Skeletal muscle tissue (tissue), 4 donors: Measurements from ENCODE around the gene DPYSL5. TPM values are rescaled to one million over a fixed set of nuclear protein-coding genes. Genes with fewer than 3 reads are reported as not detected.

Experiments used
- H3K27ac ChIP-seq: one replicate; pipeline ENCODE4 v1.7.0; 2013; ENCODE audit warnings: mild to moderate bottlenecking, low read depth, low read length, inconsistent platforms
- H3K27me3 ChIP-seq, 3 donors: one replicate each; pipeline ENCODE4 v1.7.0; 2013; ENCODE audit warnings: low read length in 3 of 3; ENCODE audit not compliant: control insufficient read depth in 3 of 3, insufficient read depth in 3 of 3
- H3K36me3 ChIP-seq, 3 donors: one replicate each; pipeline ENCODE4 v1.7.0; 2013; ENCODE audit warnings: low read length in 3 of 3; ENCODE audit not compliant: control insufficient read depth in 3 of 3, insufficient read depth in 3 of 3
- H3K4me1 ChIP-seq, 3 donors: one replicate each; pipeline ENCODE4 v1.7.0; 2013; ENCODE audit warnings: low read length in 3 of 3, mild to moderate bottlenecking in 3 of 3; ENCODE audit not compliant: control insufficient read depth in 3 of 3, insufficient read depth in 3 of 3
- H3K4me3 ChIP-seq, 3 donors: one replicate each; pipeline ENCODE4 v1.7.0; 2013; ENCODE audit warnings: low read length in 3 of 3
- H3K9ac ChIP-seq, 3 donors: one replicate each; pipeline ENCODE4 v1.7.0; 2013; ENCODE audit warnings: low read length in 3 of 3, mild to moderate bottlenecking in 3 of 3, moderate library complexity in 2 of 3, low read depth in 1 of 3
- H3K9me3 ChIP-seq, 3 donors: one replicate each; pipeline ENCODE4 v1.7.0; 2013; ENCODE audit warnings: low read length in 3 of 3; ENCODE audit not compliant: control insufficient read depth in 3 of 3
- total RNA-seq: library from RNA; depleted of rRNA; stranded (reverse); fragments of >200 nt; gene quantifications from one replicate; pipeline ENCODE4 v1.2.3, GENCODE V29; 2014
- donor health status: Osteomylitis.

The DPYSL5 gene
- total RNA-seq, 1 donor from 2014 or later, result 3.7 TPM

GRCh38 chr2:26994983-26995382 lies 147.1 kb downstream of the DPYSL5 start:
- H3K4me1 ChIP-seq, result peaks cover 0 to 11% (median 0%) of the 10 kb centered on the region in 3 donors
- H3K9me3 ChIP-seq, result no peaks in the 10 kb centered on the region
- no peaks in the 10 kb centered on the region for H3K27me3 ChIP-seq
- no peak overlapping the region for H3K27ac ChIP-seq
- H3K9ac ChIP-seq, result no peak overlapping the region
- H3K4me3 ChIP-seq, result no peak overlapping the region
- no peaks in the 10 kb centered on the region for H3K36me3 ChIP-seq

GRCh38 chr2:26997394-26997793 lies 149.5 kb downstream of the DPYSL5 start:
- H3K4me1 ChIP-seq, result peaks cover 0 to 17% (median 0%) of the 10 kb centered on the region in 3 donors
- H3K9ac ChIP-seq, result no peak overlapping the region
- H3K9me3 ChIP-seq, result no peaks in the 10 kb centered on the region
- H3K4me3 ChIP-seq, result no peak overlapping the region
- H3K27ac ChIP-seq, result no peak overlapping the region
- no peaks in the 10 kb centered on the region for H3K36me3 ChIP-seq
- no peaks in the 10 kb centered on the region for H3K27me3 ChIP-seq

- H3K4me1 ChIP-seq, result peaks cover 0 to 17% (median 0%) of the 10 kb centered on the region in 3 donors
- no peak overlapping the region for H3K27ac ChIP-seq
- H3K27me3 ChIP-seq, result no peaks in the 10 kb centered on the region
- H3K9me3 ChIP-seq, result no peaks in the 10 kb centered on the region
- no peak overlapping the region for H3K9ac ChIP-seq
- H3K4me3 ChIP-seq, result no peak overlapping the region
- H3K36me3 ChIP-seq, result peaks cover 0 to 3% (median 0%) of the 10 kb centered on the region in 3 donors
These were observed 150.4 kb downstream of the DPYSL5 start for GRCh38 chr2:26998323-26998722.

Other genes starting within 250 kb of the DPYSL5 start
- gene CIB4, start 206.8 kb upstream of the DPYSL5 start, total RNA-seq, result not detected
- gene KCNK3, start 155.4 kb upstream of the DPYSL5 start, total RNA-seq, result 0.52 TPM
- 7.8 TPM for gene SLC35F6, start 83.8 kb upstream of the DPYSL5 start, total RNA-seq
- gene CENPA, start 62.1 kb upstream of the DPYSL5 start, total RNA-seq, result 2.6 TPM
- 3.7 TPM for gene MAPRE3, start 122.5 kb downstream of the DPYSL5 start, total RNA-seq
- gene TMEM214, start 184.8 kb downstream of the DPYSL5 start, total RNA-seq, result 23.5 TPM
- 6.8 TPM for gene AGBL5, start 203.5 kb downstream of the DPYSL5 start, total RNA-seq
- 352 TPM for gene OST4, start 223.5 kb downstream of the DPYSL5 start, total RNA-seq
- gene EMILIN1, start 230.5 kb downstream of the DPYSL5 start, total RNA-seq, result 61.6 TPM
- 2.1 TPM for gene KHK, start 238.6 kb downstream of the DPYSL5 start, total RNA-seq